Subcutaneous abdominal adipose tissue (tissue), 5 donors: ENCODE results near the gene EHBP1.

Experiments used
- H3K27ac ChIP-seq: one replicate; pipeline ENCODE4 v1.7.0; 2013; ENCODE audit warnings: low read depth, mild to moderate bottlenecking, inconsistent platforms, low read length, moderate library complexity
- H3K27me3 ChIP-seq, 5 donors: one replicate each; pipeline ENCODE4 v1.7.0; 2013; ENCODE audit warnings: low read length in 5 of 5, inconsistent platforms in 1 of 5; ENCODE audit not compliant: control insufficient read depth in 5 of 5, insufficient read depth in 4 of 5
- H3K36me3 ChIP-seq, 5 donors: one replicate each; pipeline ENCODE4 v1.7.0; 2013; ENCODE audit warnings: low read length in 5 of 5; ENCODE audit not compliant: control insufficient read depth in 5 of 5, insufficient read depth in 5 of 5
- H3K4me1 ChIP-seq, 5 donors: one replicate each; pipeline ENCODE4 v1.7.0; 2013; ENCODE audit warnings: low read length in 5 of 5, mild to moderate bottlenecking in 3 of 5, moderate library complexity in 1 of 5; ENCODE audit not compliant: control insufficient read depth in 5 of 5, insufficient read depth in 5 of 5
- H3K4me3 ChIP-seq, 5 donors: one replicate each; pipeline ENCODE4 v1.7.0; 2013; ENCODE audit warnings: low read length in 5 of 5, low read depth in 1 of 5
- H3K9ac ChIP-seq, 5 donors: one replicate each; pipeline ENCODE4 v1.7.0; 2013; ENCODE audit warnings: low read length in 5 of 5, mild to moderate bottlenecking in 4 of 5, moderate library complexity in 3 of 5
- H3K9me3 ChIP-seq, 5 donors: one replicate each; pipeline ENCODE4 v1.7.0; 2013; ENCODE audit warnings: low read length in 5 of 5; ENCODE audit not compliant: control insufficient read depth in 5 of 5
- donor health status: healthy.
- donor health status: healthy.
- donor health status: healthy.
- donor health status: healthy.
- donor health status: healthy.

Gene EHBP1

GRCh38 chr2:62801814-62802523 is 96.5 kb downstream of the EHBP1 start:
- no peak overlapping the region for H3K27ac ChIP-seq
- peaks cover 0 to 13% (median 2%) of the 10 kb centered on the region in 5 donors for H3K4me1 ChIP-seq
- H3K27me3 ChIP-seq, result no peaks in the 10 kb centered on the region
- no peak overlapping the region for H3K4me3 ChIP-seq
- no peaks in the 10 kb centered on the region for H3K9me3 ChIP-seq
- H3K9ac ChIP-seq, result no peak overlapping the region
- peaks cover 0 to 14% (median 7%) of the 10 kb centered on the region in 5 donors for H3K36me3 ChIP-seq

- H3K4me1 ChIP-seq, result peaks cover 0 to 8% (median 2%) of the 10 kb centered on the region in 5 donors
- no peaks in the 10 kb centered on the region for H3K27me3 ChIP-seq
- no peak overlapping the region for H3K9ac ChIP-seq
- H3K4me3 ChIP-seq, result no peak overlapping the region
- no peak overlapping the region for H3K27ac ChIP-seq
- no peaks in the 10 kb centered on the region for H3K9me3 ChIP-seq
- H3K36me3 ChIP-seq, result peaks cover 0 to 15% (median 7%) of the 10 kb centered on the region in 5 donors
These were observed 98.4 kb downstream of the EHBP1 start for GRCh38 chr2:62803961-62804360.

- Histone ChIP-seq H3K9ac (no peak overlapping the region), H3K9me3 (no peaks in the 10 kb centered on the region), H3K27ac (no peak overlapping the region), H3K4me3 (no peak overlapping the region), H3K27me3 (no peaks in the 10 kb centered on the region), H3K36me3 (peaks cover 0 to 15% (median 7%) of the 10 kb centered on the region in 5 donors), H3K4me1 (peaks cover 0 to 8% (median 2%) of the 10 kb centered on the region in 5 donors)
These were observed 100.7 kb downstream of the EHBP1 start for GRCh38 chr2:62806231-62806630.

- no peak overlapping the region for H3K4me3 ChIP-seq
- H3K27me3 ChIP-seq, result no peaks in the 10 kb centered on the region
These were observed 103.0 kb downstream of the EHBP1 start for GRCh38 chr2:62808554-62808953.

GRCh38 chr2:62811086-62811485 is 105.6 kb downstream of the EHBP1 start:
- peaks cover 0 to 8% (median 6%) of the 10 kb centered on the region in 5 donors for H3K36me3 ChIP-seq
- H3K9me3 ChIP-seq, result no peaks in the 10 kb centered on the region
- H3K4me1 ChIP-seq, result peaks cover 0 to 13% (median 5%) of the 10 kb centered on the region in 5 donors
- no peak overlapping the region for H3K27ac ChIP-seq
- no peak overlapping the region for H3K9ac ChIP-seq
- no peaks in the 10 kb centered on the region for H3K27me3 ChIP-seq
- no peak overlapping the region for H3K4me3 ChIP-seq

More at GRCh38 chr2:62808554-62808953, 103.0 kb downstream of the EHBP1 start:
- peaks cover 0 to 15% (median 7%) of the 10 kb centered on the region in 5 donors for H3K36me3 ChIP-seq
- no peaks in the 10 kb centered on the region for H3K9me3 ChIP-seq
- H3K9ac ChIP-seq, result no peak overlapping the region
- H3K4me1 ChIP-seq, result peaks cover 0 to 7% (median 3%) of the 10 kb centered on the region in 5 donors
- no peak overlapping the region for H3K27ac ChIP-seq

GRCh38 chr2:62811972-62812371 is 106.5 kb downstream of the EHBP1 start:
- Histone ChIP-seq H3K27ac (no peak overlapping the region), H3K27me3 (no peaks in the 10 kb centered on the region), H3K4me1 (peaks cover 0 to 13% (median 5%) of the 10 kb centered on the region in 5 donors), H3K9ac (no peak overlapping the region), H3K4me3 (no peak overlapping the region), H3K36me3 (peaks cover 0 to under 1% (median 0%) of the 10 kb centered on the region in 5 donors), H3K9me3 (no peaks in the 10 kb centered on the region)

GRCh38 chr2:62812921-62813825 is 107.7 kb downstream of the EHBP1 start:
- no peaks in the 10 kb centered on the region for H3K36me3 ChIP-seq
- H3K9me3 ChIP-seq, result no peaks in the 10 kb centered on the region
- H3K4me3 ChIP-seq, result no peak overlapping the region
- peaks cover 0 to 13% (median 5%) of the 10 kb centered on the region in 5 donors for H3K4me1 ChIP-seq
- H3K9ac ChIP-seq, result no peak overlapping the region
- no peaks in the 10 kb centered on the region for H3K27me3 ChIP-seq
- no peak overlapping the region for H3K27ac ChIP-seq

- Histone ChIP-seq H3K27ac (no peak overlapping the region), H3K9me3 (no peaks in the 10 kb centered on the region), H3K4me3 (no peak overlapping the region), H3K9ac (no peak overlapping the region), H3K4me1 (peaks cover 0 to 13% (median 5%) of the 10 kb centered on the region in 5 donors), H3K36me3 (no peaks in the 10 kb centered on the region), H3K27me3 (no peaks in the 10 kb centered on the region)
These were observed 108.6 kb downstream of the EHBP1 start for GRCh38 chr2:62814123-62814522.

- Histone ChIP-seq H3K9ac (no peak overlapping the region), H3K36me3 (no peaks in the 10 kb centered on the region), H3K27me3 (no peaks in the 10 kb centered on the region), H3K4me3 (no peak overlapping the region), H3K9me3 (no peaks in the 10 kb centered on the region), H3K4me1 (peaks cover 0 to 13% (median 5%) of the 10 kb centered on the region in 5 donors), H3K27ac (no peak overlapping the region)
These were observed 111.8 kb downstream of the EHBP1 start for GRCh38 chr2:62817348-62817747.
